HG02938 (cell line): ENCODE results near the gene TLE2.

ENCODE experiments used
- ATAC-seq: cut with Tn5 transposase; IDR thresholded peaks from one replicate; pipeline ENCODE4 v1.9.1; 2021; ENCODE audit warnings: mild to moderate bottlenecking, moderate library complexity; ENCODE audit not compliant: unreplicated experiment

The TLE2 gene

DNA sequence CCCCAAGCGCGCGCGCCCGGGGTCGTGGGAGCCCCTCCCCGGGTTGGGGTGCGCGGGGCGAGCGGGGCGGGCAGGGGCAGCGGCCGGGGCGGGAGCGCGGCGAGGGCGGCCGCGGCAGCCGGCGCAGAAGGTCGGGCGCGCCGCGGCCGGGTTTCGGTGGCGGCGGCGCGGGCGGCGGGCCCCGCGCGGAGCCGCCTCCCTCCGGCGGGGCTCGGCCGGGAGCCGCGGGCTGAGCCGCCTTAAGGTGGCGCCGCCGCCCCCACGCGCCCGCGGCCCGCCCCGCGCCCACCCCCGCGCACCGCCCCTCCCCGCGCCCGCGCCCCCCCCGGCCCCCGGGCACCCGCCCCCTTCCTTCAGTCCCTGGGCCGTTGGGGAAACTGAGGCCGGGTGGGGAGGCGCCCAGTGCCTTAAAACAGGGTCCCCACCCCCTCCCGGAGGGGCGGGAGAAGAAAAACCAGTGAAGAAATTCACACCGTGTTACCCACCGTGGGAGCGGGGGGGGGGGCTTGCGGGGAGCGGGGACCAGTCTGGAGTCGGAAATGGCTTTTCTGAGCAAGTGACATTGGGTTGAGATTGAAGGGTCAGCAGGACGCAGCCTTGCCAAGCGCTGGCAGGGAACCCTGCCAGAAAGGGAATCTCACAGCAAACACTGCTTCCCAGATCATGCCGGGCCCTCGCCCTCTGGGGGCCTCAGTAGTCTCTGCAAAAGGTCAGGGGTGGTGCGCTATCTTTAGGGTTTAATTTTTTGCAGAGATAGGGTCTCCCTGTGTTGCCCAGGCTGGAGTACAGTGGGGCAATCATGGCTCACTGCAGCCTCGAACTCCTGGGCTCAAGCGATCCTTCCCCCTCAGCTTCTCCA lies at the start of gene TLE2:
Gene TLE2 (minus strand): TSS at position 216 of the 859 bp plus-strand sequence. CDS start 376 bp downstream, outside the sequence.
- ATAC-seq: no peak

DNA sequence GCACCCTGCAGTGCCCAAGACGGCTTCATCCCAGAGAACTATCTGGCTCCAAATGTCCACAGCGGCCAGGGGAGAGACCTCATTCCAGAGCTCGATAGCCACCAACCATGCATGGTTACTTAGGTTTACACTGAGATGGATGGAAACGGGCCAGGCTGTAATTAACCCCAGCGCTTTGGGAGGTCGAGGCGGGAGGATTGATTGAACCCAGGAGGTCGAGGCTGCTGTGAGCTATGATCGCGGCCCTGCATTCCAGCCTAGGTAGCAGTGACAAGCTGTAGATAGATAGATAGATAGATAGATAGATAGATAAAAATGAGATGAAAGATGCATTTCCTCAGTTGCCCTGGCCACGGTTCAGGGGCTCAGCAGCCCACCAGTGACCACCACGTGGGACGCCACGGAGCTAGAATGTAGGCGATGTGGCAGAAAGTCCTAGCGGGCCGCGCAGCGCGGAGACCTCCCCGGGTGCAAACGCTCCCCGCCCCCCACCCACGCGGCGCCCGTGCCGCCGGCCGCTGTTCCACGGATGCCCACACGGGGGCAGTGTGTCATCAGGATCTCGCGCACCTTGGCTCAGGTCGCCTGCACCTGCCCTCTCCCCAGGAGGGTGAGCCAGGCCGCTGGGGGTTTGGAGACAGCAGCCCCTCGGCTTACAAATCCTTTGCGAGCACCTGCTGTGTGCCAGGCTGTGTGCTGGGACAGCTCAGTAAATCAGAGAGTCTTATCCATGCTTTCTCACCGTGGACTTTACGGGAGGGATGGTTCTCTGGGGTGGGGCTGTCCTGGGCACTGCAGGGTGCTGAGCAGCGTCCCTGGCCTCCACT lies 46.7 kb upstream of the TLE2 start:
- no peak for ATAC-seq

DNA sequence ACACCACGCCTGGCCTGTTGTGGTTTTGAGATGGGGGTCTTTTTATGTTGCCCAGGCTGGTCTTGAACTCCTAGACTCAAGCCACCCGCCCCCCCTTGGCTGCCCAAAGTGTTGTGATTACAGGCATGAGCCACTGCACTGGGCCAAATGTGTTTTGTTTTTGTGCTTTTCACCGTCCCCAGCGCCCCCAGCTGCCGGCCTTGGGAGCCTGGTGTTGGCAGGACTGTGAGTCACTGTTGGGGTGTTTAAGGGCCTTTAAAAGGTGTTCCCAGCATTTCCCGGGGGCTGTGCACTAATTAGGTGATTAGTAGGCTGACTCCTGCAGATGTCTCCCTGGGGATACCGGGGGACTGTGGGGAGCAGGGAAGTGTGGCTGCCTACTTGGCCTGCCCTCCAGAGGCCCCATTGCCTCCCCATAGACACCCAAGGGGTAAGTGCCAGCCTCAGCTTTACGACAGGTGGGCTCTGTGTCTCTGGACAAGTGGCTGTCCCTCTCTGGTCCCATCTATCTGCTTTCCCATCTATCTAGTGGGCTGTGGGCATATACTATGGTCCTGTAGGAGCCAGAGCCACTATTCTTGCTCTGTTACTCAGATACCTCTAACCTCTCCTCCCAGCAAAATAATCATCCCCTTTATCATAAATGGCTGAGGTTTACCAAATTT lies 45.0 kb upstream of the TLE2 start:
- no peak for ATAC-seq

DNA sequence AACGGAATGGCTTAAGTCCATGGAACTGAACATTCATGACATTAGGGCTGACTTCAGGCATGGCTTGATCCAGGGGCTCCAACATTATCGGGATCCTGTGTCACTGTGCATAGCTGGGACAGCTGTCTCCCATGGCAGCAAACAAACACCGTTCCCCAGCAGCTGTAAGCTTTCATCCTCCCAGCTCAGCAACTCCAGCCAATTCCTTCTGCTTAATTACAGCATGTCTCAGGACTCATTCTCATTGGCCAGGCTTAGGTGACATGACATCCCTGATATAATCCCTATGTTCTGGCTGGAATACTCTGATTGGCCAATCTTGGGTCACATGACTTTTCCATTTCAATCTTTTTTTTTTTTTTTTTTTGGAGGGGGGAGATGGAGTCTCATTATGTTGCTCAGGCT lies 44.1 kb upstream of the TLE2 start:
- ATAC-seq: no peak

DNA sequence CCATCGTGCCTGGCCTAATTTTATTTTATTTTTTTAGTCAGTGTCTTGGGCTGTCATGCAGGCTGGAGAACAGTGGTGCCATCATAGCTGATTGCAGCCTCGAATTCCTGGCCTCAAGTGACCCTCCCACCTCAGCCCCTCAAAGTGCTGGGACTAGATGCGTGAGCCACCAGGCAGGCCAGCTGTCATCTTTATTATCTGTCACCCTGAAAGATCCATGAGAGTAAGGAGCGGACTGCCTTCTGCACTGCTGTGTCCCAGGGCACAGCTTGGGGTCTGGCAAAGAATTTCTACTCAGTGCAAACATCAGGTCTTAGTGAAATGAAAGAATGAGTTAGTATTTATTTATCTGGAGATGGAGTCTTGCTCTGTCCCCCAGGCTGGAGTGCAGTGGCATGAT lies 42.7 kb upstream of the TLE2 start:
- ATAC-seq: no peak

DNA sequence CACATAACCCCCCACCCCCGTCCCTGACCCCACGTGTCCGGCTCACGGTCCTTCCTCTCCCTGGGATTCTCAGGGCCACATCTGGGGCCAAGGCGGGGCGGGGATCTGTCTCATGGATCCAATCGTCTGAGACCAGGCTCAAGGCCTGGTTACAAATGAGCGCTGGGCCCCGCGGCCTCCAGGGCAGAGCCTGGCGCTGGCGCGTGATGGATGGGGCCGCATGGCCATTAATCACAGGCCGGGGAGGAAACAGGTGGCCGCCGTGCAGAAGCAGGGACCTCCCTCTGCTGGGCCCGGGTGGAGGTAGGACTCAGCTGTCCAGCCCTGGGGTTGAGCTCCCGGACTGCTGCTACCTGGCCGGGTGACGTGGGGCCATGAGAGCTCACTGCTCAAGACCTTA lies 39.0 kb upstream of the TLE2 start:
- ATAC-seq: no peak

DNA sequence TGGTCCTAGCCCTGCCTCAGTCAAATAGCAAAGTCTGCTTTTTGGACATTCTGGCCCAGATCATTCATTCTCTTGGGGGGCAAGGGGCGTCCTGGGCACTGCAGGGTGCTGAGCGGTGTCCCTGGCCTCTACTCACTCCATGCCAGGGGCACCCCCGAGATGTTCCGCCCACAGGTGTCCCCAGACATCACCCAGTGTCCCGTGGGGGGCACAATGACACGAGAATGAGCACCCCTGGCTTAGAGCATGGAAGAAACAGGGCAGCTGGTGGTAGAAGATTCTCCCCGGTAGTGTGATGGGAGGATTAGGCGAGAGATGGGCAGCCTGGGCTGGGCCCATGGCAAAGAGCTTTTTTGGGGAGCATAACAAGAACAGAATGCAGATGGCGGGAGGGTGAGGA lies 38.5 kb upstream of the TLE2 start:
- ATAC-seq: no peak

DNA sequence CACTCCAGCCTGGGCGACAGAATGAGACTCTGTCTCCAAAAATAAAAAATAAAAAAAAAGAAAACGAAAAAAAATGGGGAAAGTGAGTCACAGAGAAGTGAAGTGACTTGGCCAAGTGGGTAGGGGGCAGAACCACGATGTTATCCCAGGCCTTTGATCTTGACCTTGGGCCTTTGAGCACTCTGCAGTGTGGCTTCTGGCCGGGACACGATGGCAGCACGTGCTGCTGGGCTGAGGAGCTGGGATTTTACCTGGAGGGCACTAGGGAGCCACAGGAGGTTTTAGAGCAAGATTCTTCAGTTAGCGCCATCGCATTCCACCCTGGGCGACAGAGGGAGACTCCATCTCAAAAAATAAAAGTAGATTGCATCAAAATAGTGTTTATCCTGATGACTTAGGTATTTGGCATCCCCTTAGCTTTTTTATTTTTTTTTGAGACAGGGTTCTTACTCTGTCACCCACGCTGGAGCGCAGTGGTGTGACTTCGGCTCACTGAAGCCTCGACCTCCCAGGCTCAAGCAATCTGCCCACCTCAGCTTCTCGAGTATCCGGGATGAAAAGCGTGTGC lies 37.5 kb upstream of the TLE2 start:
- no peak for ATAC-seq

DNA sequence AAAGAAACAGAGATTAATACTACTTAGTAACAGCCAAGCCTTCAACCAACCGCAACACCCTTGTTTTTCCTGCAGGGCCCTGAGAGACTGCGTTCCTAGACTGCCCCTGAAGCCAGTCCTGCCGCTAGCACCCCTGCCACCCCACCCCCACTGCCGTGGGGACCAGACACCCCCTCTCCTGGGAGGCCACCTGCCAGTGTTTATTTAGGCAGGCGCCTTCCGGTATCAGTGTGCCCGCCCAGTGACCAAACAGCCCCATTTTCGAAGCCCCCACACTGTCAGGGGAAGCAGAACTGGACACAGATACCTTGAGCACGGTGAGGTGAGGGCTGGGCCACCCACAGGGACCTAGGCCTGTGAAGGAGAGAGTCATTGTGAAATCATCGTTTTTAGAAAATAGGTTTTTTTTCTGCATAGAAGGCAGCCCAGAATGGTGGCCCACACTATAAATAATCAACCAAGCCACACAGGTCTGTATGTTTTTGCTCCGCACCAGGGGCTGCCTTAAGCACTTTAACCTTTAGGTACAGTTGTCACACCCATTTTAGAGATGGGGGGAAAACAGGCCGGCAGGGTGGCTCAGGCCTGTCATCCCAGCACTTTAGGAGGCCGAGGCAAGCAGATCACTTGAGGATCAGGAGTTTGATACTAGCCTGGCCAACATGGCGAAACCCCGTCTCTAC lies 36.7 kb upstream of the TLE2 start:
- ATAC-seq: peak; percentile 62

DNA sequence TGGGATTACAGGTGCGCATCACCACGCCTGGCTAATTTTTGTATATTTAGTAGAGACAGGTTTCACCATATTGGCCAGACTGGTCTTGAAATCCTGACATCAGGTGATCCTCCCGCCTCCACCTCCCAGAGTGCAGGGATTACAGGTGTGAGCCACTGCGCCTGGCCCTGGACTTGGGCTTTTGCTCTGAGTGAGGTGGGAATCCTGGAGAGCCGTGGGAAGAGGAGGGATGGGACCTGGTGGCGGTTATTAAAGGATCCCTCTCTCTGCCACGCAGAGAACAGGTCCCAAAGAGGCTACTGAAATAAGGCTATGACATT lies 34.9 kb upstream of the TLE2 start:
- ATAC-seq: no peak

DNA sequence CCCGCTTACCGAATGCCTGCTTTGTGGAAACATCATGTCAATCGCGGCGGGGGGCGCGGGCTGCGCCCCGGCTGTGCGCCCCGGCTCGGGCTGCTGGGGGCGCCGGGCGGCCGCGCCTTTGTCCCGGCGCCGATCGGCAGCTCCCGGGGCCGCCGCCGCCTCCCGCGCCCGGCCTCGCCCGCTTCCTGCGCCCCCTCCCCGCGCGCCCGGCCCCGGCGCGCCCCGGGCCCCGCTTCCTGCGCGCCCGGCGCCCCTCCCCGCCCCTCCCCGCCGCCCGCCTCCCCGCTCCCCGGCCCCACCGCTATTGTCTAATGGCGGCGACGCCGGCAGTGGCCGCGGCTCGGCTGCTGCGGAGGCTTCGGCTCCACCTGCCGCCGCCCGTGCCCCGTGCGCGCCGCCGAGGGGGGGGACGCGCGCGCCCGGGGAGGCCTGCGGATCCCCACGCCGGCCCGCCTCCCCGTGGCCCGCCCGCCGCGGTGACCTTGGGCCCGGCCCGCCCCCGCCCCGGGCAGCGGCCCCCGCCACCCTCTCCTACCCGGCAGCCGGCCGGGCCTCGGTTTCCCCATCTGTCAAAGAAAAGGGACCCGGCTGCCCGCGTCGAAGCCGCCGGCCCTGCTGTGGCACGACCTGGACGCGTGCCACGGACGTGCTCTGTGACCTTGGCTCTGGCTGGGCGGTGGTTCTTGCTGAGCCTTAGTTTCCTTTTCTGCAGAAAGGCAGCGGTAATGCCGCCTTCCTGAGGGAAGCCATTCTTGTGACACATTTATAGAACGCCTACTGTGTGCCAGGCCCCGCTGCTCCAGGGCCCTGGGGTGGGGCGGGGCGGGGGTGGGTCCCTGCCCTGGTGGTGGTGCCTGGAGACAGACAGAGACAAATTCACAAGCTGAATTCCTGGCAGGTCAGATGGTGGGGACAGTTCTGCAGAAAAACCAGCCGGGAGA lies 33.4 kb upstream of the TLE2 start, which contains the start of gene TLE5:
Gene TLE5 (minus strand): TSS at position 331 of the 941 bp plus-strand sequence. CDS start 295 bp downstream, at position 36.
- no peak for ATAC-seq

DNA sequence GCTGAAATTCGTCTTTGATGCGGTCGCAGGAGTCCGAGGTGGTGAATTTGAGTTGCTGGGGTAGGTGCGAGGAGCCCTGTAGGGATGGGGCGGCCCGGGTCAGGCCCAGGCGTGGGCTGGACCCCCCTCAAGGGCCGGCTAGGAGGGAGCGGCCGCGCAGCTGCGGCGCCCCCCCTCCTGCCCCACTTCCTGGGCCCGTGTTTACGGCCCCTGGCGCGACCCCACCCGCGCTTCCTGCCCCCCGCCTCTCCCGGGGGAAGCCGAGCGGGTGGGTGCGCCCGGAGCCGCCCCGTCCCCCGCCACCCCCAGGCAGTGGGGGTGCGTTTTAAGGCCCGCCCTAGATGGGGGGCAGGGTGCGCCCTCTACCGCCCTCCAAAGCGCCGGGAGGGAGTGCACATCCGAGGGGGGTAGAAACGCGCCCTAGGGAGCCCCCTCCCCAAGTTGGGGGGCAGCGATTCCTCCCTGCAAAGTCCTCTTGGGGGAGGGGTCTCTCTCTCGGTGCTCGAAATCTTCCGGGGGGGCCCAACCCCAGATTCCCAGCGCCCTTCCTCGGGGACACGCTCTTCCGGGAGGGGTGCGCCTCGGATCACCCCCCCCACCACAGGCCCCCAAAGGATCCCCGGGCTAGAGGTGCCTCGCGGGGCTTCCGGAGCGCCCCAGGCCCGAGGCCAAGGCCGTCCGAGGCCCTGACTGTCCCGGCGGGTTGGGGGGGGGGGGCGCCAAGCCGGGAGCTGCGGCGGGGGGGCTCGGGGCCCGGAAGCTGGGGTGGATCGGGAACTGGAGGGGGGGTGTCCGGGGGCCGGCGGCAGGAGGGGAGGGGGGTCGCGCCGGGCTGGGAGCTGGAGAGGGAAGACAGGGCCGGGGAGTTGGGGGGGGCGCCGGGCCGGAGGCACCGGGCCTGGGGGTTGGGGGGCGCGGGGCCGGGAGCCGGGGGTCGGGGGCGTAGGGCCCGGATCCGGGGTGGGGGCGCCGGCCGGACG lies 32.4 kb upstream of the TLE2 start:
- ATAC-seq: no peak

DNA sequence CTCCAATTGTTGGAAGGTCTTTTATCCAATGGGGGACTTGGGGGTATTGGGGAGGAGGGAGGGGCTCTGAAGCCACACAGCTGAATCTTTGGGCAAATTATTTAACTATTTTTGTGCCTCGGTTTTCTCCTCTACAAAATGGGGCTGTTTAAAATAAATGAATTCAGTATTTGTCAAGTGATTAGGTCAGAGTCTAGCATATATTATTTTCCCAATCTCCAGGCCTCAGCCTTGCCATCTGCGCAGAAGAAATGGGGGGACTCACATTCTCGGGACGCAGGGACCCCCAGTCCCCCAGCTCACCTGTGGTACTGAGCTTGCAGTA lies 31.7 kb upstream of the TLE2 start:
- ATAC-seq: no peak

DNA sequence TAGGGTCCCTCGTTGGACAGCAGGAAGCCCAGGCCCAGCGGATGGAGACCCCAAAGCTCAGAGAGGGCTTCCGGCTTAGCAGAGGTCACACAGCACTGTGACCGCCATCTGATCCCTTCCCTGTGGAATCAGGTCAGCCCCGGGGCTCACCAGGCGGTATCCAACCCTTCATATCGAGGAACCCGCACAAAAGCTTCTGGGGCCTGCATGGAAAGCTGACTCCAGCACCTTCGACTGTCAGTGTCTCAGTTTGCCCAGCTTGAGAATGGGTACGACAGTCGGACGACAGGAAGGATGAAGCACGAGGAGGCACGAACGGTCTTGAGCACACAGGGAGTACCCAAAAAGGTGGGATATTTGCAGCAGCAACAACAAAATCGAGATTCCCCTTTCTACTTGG lies 30.6 kb upstream of the TLE2 start:
- ATAC-seq: no peak

DNA sequence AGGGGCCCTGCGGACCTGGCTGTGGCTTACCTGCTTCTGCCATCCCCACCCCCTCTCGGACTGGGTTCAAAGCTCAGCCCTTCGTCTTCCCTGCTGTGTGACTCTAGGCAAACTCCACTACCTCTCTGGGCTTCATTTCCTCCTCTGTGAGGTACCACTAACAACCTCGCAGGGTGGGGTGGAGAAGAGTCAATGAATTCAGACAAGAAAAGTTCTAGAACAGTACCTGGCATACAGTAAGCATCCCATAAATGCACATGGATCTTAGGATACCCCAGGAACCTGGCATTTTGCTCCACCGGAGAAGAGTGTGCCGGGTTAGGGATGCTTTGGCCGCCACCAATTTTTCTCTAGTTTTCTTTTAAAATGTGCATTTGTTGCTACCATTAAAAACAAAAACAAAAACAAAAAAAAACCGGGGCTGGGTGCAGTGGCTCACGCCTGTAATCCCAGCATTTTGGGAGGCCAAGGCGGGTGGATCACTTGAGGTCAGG lies 29.8 kb upstream of the TLE2 start:
- ATAC-seq: no peak

DNA sequence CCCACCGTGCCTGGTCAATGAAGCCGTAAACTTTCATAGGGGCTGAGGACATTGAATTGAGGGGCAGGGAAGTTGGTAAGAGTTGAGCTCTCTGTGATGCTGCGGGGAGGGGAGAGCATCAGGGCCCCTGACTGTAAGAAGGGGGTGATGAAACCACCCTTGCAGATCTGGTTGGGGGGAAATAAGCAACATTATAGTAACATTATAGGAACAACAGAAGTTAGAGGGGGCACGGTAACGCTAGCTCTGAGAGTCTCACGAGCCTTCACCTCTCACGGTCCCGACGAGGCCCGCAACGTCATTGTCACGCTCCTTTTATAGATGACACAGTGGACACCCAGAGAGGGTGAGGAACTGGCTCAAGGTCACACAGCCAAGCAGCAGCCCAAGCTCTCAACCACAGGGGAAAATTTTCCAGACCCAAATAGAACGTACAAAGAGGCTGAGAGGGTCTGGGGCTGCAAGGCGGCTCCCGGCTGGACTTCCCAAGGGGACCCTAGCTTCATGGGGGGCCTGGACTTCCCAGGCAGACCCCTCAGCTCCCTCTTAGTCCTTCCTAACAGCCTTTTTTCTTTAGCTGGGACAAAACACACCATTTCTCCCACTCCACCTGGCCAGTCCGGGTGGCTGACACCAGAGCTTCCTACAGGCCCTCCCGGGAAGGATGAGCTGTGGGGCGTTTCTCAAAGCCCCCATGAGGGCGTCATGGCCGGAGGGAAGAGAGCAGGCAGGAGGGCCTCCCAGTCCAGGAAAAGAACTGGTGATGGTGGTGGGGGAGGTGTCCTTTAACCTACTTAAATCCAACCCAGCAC lies 29.1 kb upstream of the TLE2 start:
- ATAC-seq: no peak

DNA sequence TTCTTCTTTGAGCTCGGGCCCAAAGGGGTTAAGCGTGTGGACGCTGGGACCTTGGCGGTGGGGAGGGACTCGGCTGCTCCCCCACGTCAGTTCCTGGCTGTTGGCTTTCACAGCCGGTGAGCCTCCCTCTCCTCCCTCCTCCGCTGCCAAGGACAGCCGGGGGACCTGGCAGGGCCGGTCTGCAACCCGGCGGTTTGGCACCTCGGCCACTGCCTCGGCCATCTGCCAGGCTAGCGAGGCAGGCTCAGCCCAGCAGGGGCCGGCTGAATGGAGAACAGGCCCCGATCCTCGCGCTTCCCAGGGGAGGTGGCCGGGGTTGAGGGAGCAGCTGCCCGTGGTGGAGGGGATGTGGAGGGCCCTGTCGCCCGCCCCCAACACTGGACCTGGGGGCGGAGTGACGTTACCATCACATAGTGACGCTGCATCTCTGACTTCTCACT lies 28.2 kb upstream of the TLE2 start:
- ATAC-seq: no peak
